Measurements from ENCODE around the gene TTC7B.

DNA sequence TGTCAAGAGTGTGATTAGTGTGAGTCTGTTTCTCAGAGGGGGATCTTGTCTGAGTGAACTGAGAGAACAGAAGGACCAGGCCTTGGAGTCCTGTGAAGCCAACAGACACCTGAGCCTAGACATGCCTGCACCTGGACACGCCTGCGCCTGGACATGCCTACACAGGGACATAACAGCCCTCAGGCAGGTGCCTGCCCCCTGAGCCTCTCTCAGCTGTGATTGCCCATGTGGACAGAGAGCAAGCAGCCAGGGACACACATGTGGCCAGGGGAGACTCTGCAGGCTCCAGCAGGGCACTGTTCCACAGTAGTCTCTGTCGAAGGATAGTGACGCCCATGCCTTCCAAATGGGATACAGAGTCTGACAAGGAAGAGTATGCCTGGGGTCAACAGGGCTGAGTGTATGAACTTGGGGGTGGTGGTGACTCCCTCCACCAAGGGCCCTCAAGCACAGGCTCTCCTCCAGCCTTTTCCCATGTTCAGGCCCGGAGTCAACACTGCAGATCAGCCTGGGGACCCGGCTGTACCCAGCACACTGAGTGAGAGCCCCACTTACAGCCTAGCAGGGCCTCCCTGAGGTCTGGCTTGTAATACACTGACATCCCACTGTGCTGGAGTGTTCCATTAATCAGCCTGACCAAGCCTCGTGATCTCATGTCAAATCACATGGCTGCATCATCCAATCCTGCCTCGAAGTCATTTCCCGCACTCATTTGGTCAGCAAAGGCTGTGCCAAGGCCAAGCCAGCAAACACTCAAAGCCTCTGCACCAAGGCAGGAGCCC, 246.4 kb downstream of the TTC7B start:
- TF ChIP-seq, protein P1, sequence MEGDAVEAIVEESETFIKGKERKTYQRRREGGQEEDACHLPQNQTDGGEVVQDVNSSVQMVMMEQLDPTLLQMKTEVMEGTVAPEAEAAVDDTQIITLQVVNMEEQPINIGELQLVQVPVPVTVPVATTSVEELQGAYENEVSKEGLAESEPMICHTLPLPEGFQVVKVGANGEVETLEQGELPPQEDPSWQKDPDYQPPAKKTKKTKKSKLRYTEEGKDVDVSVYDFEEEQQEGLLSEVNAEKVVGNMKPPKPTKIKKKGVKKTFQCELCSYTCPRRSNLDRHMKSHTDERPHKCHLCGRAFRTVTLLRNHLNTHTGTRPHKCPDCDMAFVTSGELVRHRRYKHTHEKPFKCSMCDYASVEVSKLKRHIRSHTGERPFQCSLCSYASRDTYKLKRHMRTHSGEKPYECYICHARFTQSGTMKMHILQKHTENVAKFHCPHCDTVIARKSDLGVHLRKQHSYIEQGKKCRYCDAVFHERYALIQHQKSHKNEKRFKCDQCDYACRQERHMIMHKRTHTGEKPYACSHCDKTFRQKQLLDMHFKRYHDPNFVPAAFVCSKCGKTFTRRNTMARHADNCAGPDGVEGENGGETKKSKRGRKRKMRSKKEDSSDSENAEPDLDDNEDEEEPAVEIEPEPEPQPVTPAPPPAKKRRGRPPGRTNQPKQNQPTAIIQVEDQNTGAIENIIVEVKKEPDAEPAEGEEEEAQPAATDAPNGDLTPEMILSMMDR (IDR thresholded peaks at IDR 0.05; ENCODE audit: insufficient read depth, low read length, poor library complexity, severe bottlenecking): no peak
- no peak for TF ChIP-seq EZH2phosphoT487 (conservative IDR thresholded peaks at IDR 0.05; ENCODE audit: low read length)

All from SU-DHL-6 (cell line).